ENCODE results near the gene TCP10L. TPM values are rescaled to one million over a fixed set of nuclear protein-coding genes. Genes with fewer than 3 reads are reported as not detected.
"Not testable (repeated sequence)": the region's sequence is repeated elsewhere in the genome, so short reads cannot be mapped to it uniquely, and the experiment has no call there.

The TCP10L gene, protein sequence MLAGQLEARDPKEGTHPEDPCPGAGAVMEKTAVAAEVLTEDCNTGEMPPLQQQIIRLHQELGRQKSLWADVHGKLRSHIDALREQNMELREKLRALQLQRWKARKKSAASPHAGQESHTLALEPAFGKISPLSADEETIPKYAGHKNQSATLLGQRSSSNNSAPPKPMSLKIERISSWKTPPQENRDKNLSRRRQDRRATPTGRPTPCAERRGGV
- total RNA-seq: 0.21 and 1.3 TPM in 2 replicates
- long read RNA-seq: 0 reads

DNA sequence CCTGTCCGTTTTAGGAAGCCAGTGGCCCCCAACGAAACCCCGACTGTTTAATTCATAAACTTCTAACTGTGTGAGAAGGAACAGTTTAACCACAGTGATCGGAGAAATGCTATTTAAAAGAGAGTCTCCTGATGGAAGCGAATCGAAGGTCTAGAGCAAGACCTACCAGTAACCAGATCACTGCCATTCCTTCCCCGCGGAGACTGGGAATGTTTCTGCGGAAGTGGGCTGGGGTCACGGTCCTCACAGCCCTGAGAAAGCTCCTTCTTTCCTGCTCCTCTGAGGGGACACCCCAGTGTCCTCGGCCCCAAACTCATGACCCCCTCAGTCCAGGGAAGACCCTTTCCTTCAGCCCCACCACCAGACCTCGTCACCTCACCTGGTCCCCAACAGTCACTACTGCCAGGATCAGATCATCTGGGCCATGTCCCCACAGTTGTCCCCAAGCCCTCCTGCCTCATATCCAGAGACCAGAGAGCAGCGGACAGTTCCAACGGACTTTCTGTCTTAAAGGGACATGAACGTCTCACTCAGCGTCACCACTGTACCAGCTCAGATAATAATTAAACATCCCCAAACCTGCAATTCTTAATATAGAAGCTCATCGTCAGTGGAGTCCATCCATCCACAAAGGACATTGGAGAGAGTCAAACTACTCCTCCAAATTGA, at the start of gene TCP10L:
TCP10L (minus strand) TSS at position 482 of the 669 bp plus-strand sequence. CDS start 1,219 bp downstream, outside the sequence.
- TF ChIP-seq CTCF (IDR thresholded peaks at IDR 0.05): no peak
- no peak within 1 kb of the TSS for H3K27ac Mint-ChIP-seq (ENCODE audit: unreplicated experiment)
- no peak within 1 kb of the TSS for H3K4me3 Mint-ChIP-seq (ENCODE audit: unreplicated experiment)

DNA sequence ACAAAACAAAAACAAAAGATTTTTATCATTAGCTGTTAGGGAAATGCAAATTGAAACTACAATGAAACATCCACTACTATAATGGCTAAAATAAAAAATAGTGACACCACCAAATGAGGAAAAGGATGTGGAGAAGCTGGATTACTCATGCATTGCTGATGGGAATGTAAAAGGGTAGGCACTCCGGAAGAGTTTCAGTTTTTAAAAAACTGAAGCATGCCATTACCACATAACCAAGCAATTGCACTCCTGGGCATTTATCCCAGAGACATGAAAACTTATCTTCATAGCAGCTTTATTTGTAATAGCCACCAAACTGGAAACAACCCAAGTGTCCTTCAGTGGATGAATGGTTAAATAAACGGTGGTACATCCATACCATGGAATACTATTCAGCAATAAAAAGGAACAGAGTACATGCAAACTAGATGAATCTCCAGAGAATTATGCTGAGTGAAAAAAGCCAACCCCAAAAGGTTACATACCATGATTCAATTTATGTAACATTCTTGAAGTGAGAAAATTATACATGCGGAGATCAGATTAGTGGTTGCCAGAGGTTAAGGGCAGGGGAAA, 41.4 kb upstream of the TCP10L start:
- Mint-ChIP-seq H3K9me3 (ENCODE audit: unreplicated experiment) (peaks cover 5% of the 10 kb centered on the region), H3K4me1 (ENCODE audit: unreplicated experiment) (no peaks in the 10 kb centered on the region), H3K4me3 (ENCODE audit: unreplicated experiment) (no peak overlapping the region), H3K27ac (ENCODE audit: unreplicated experiment) (no peak overlapping the region), H3K27me3 (ENCODE audit: unreplicated experiment) (peaks cover 2% of the 10 kb centered on the region), H3K36me3 (ENCODE audit: unreplicated experiment) (peaks cover 10% of the 10 kb centered on the region)
- TF ChIP-seq CTCF (IDR thresholded peaks at IDR 0.05): no peak
- DNase-seq (ENCODE audit: extremely low spot score, unreplicated experiment): no peak

More for the DNA sequence above, at the start of gene TCP10L:
- DNase-seq (ENCODE audit: extremely low spot score, unreplicated experiment): no peak
- H3K27me3 Mint-ChIP-seq (ENCODE audit: unreplicated experiment): peaks cover 11% of the 10 kb centered on the region
- H3K36me3 Mint-ChIP-seq (ENCODE audit: unreplicated experiment): no peaks in the 10 kb centered on the region
- H3K9me3 Mint-ChIP-seq (ENCODE audit: unreplicated experiment): no peaks in the 10 kb centered on the region
- H3K4me1 Mint-ChIP-seq (ENCODE audit: unreplicated experiment): no peaks in the 10 kb centered on the region

DNA sequence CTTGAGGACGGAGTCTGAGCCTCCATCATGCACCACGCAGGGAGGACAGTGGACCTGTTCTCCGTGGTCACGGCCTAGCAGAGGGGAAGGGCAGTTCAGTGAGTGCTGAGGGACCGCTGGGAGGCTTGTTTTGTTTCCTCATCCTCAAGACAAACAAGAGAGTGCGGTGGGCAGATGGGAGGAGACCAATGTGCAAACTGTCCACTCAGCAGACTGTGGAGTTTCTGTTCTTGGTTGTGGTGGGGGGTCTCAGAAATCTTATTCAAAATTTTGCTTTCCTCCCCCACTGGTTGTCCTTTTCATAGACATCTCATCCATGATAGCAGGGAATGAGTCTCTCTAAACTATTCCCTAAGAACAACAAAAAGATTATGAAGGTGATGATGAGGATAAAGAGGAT, 32.9 kb upstream of the TCP10L start:
- H3K4me3 Mint-ChIP-seq (ENCODE audit: unreplicated experiment); H3K9me3 Mint-ChIP-seq (ENCODE audit: unreplicated experiment): not testable (repeated sequence)

DNA sequence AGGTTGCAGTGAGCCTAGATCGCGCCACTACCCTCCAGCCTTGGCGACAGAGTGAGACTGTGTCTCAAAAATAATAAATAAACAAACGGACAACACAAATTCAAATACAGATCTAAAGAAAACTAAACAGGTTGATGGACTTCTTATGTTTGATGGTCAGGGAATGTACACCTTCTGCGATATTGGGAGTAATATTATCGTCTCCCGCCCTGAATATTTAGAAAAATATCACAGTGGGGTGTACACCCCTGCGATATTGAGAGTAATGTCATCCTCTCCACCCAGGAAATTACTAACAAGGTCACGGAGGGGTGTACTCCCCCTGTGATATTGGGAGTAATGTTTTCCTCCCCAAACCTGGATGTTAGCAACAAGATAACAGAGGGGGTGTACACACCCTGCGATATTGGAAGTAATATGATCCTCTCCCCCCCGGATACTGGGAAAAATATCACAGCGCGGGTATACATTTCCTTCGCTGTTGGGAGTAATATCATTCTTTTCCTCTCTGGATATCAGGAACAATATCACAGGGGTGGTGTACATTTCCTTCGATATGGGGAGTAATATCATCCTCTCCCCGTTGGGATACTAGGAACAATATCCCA, 28.2 kb upstream of the TCP10L start:
- Mint-ChIP-seq H3K9me3 (ENCODE audit: unreplicated experiment) (no peaks in the 10 kb centered on the region), H3K27ac (ENCODE audit: unreplicated experiment) (peak overlapping the region; percentile 99), H3K27me3 (ENCODE audit: unreplicated experiment) (peaks cover 28% of the 10 kb centered on the region), H3K36me3 (ENCODE audit: unreplicated experiment) (peaks cover 5% of the 10 kb centered on the region), H3K4me3 (ENCODE audit: unreplicated experiment) (peak overlapping the region; percentile 98), H3K4me1 (ENCODE audit: unreplicated experiment) (peaks cover 11% of the 10 kb centered on the region)
- no peak for DNase-seq (ENCODE audit: extremely low spot score, unreplicated experiment)
- TF ChIP-seq CTCF (IDR thresholded peaks at IDR 0.05): no peak

More for the DNA sequence above, 32.9 kb upstream of the TCP10L start:
- not testable (repeated sequence) for DNase-seq (ENCODE audit: extremely low spot score, unreplicated experiment); H3K4me1 Mint-ChIP-seq (ENCODE audit: unreplicated experiment); H3K36me3 Mint-ChIP-seq (ENCODE audit: unreplicated experiment); H3K27ac Mint-ChIP-seq (ENCODE audit: unreplicated experiment)
- peaks cover 57% of the 10 kb centered on the region for H3K27me3 Mint-ChIP-seq (ENCODE audit: unreplicated experiment)

GRCh38 chr21:32612999-32613337, 27.6 kb upstream of the TCP10L start:
- DNase-seq (ENCODE audit: extremely low spot score, unreplicated experiment): no peak
- Mint-ChIP-seq H3K36me3 (ENCODE audit: unreplicated experiment) (peaks cover 5% of the 10 kb centered on the region), H3K9me3 (ENCODE audit: unreplicated experiment) (no peaks in the 10 kb centered on the region)

More at GRCh38 chr21:32612999-32613337, 27.6 kb upstream of the TCP10L start:
- H3K27me3 Mint-ChIP-seq (ENCODE audit: unreplicated experiment): peaks cover 22% of the 10 kb centered on the region
- peaks cover 11% of the 10 kb centered on the region for H3K4me1 Mint-ChIP-seq (ENCODE audit: unreplicated experiment)
- peak overlapping the region; percentile 98 for H3K4me3 Mint-ChIP-seq (ENCODE audit: unreplicated experiment)
- TF ChIP-seq CTCF (IDR thresholded peaks at IDR 0.05): no peak
- H3K27ac Mint-ChIP-seq (ENCODE audit: unreplicated experiment): peak overlapping the region; percentile 99
